DOHH2 (cell line): ENCODE data around the gene ANTXR2.
"Not testable (repeated sequence)": the region's sequence is repeated elsewhere in the genome, so short reads cannot be mapped to it uniquely, and the experiment has no call there.

Source experiments
- H3F3A ChIP-seq: fragments of 200-600 bp; sonication (generic), shearing (Covaris generic); 2 replicates; pipeline ENCODE4 v1.6.0; 2016; ENCODE audit warnings: antibody characterized with exemption, mild to moderate bottlenecking; ENCODE audit not compliant: control insufficient read depth, insufficient read depth
- H3K27ac ChIP-seq: fragments of 200-600 bp; sonication (generic); 2 replicates; pipeline ENCODE4 v1.5.1; 2014; ENCODE audit warnings: low read depth, mild to moderate bottlenecking, low read length, moderate library complexity
- H3K27me3 ChIP-seq: fragments of 200-600 bp; sonication (generic); 2 replicates; pipeline ENCODE4 v1.6.1; 2014; ENCODE audit warnings: mild to moderate bottlenecking, low read length, mixed read lengths; ENCODE audit not compliant: control insufficient read depth
- H3K36me3 ChIP-seq: fragments of 200-600 bp; sonication (generic); 2 replicates; pipeline ENCODE4 v1.6.1; 2014; ENCODE audit warnings: mild to moderate bottlenecking, low read length, moderate library complexity, mixed read lengths; ENCODE audit not compliant: control insufficient read depth
- H3K4me1 ChIP-seq: fragments of 200-600 bp; sonication (generic); 2 replicates; pipeline ENCODE4 v1.6.1; 2014; ENCODE audit warnings: mild to moderate bottlenecking, low read length, mixed read lengths; ENCODE audit not compliant: control insufficient read depth
- H3K4me2 ChIP-seq: fragments of 200-600 bp; sonication (generic); 2 replicates; pipeline ENCODE4 v1.6.0; 2014; ENCODE audit warnings: mild to moderate bottlenecking, low read length, moderate library complexity
- H3K4me3 ChIP-seq: fragments of 200-600 bp; sonication (generic); 2 replicates; pipeline ENCODE4 v1.5.1; 2014; ENCODE audit warnings: mild to moderate bottlenecking, low read length, mixed read lengths
- H3K79me2 ChIP-seq: fragments of 200-600 bp; sonication (generic); 2 replicates; pipeline ENCODE4 v1.6.1; 2014; ENCODE audit warnings: mild to moderate bottlenecking, low read length, mixed read lengths; ENCODE audit not compliant: control insufficient read depth
- H3K9me2 ChIP-seq: fragments of 200-600 bp; sonication (generic); replicated peaks from 2 replicates; pipeline ENCODE4 v1.6.1; 2014; ENCODE audit warnings: mild to moderate bottlenecking, low read length, mixed read lengths; ENCODE audit not compliant: control insufficient read depth
- H3K9me3 ChIP-seq: fragments of 200-600 bp; sonication (generic); 2 replicates; pipeline ENCODE4 v1.6.1; 2014; ENCODE audit warnings: antibody characterized with exemption, low read length, mixed read lengths; ENCODE audit not compliant: control insufficient read depth, insufficient read depth
- H4K20me1 ChIP-seq: fragments of 200-600 bp; sonication (generic); 2 replicates; pipeline ENCODE4 v1.6.0; 2014; ENCODE audit warnings: low read depth, mild to moderate bottlenecking, antibody characterized with exemption, low read length, moderate library complexity; ENCODE audit not compliant: control insufficient read depth, insufficient read depth
- CTCF ChIP-seq: fragments of 200-600 bp; sonication (generic); IDR thresholded peaks from one replicate; pipeline ENCODE4 v1.5.1; 2014; ENCODE audit warnings: antibody characterized with exemption, mild to moderate bottlenecking, low read depth, low read length; ENCODE audit not compliant: poor library complexity, severe bottlenecking
- EZH2phosphoT487 ChIP-seq: fragments of 200-600 bp; sonication (generic); IDR thresholded peaks from 2 replicates; pipeline ENCODE4 v1.6.1; 2017; ENCODE audit warnings: borderline replicate concordance, mild to moderate bottlenecking, antibody characterized with exemption, low read length, moderate library complexity, mixed read lengths

Gene ANTXR2

GRCh38 chr4:79899481-79899880, 173.5 kb downstream of the ANTXR2 start:
- no peaks in the 10 kb centered on the region for H3K9me2 ChIP-seq
- TF ChIP-seq EZH2phosphoT487 (no peak), CTCF (no peak)
- H3K36me3 ChIP-seq, result no peaks in the 10 kb centered on the region
- H3K79me2 ChIP-seq, result no peaks in the 10 kb centered on the region
- no peaks in the 10 kb centered on the region for H3K27me3 ChIP-seq
- no peaks in the 10 kb centered on the region for H4K20me1 ChIP-seq
- H3K4me1 ChIP-seq, result no peaks in the 10 kb centered on the region
- H3K27ac ChIP-seq, result no peak overlapping the region
- H3F3A ChIP-seq, result no peaks in the 10 kb centered on the region
- no peaks in the 10 kb centered on the region for H3K9me3 ChIP-seq
- H3K4me2 ChIP-seq, result no peak overlapping the region
- H3K4me3 ChIP-seq, result no peak overlapping the region

- H3K36me3 ChIP-seq, result no peaks in the 10 kb centered on the region
- no peak overlapping the region for H3K4me2 ChIP-seq
- H3K4me3 ChIP-seq, result no peak overlapping the region
- no peaks in the 10 kb centered on the region for H3F3A ChIP-seq
- H4K20me1 ChIP-seq, result no peaks in the 10 kb centered on the region
- no peaks in the 10 kb centered on the region for H3K9me2 ChIP-seq
- H3K9me3 ChIP-seq, result no peaks in the 10 kb centered on the region
- H3K27ac ChIP-seq, result no peak overlapping the region
- H3K4me1 ChIP-seq, result no peaks in the 10 kb centered on the region
- no peaks in the 10 kb centered on the region for H3K27me3 ChIP-seq
- no peak for TF ChIP-seq EZH2phosphoT487
- H3K79me2 ChIP-seq, result no peaks in the 10 kb centered on the region
Observed at GRCh38 chr4:79898055-79898454, 175.0 kb downstream of the ANTXR2 start.

DNA sequence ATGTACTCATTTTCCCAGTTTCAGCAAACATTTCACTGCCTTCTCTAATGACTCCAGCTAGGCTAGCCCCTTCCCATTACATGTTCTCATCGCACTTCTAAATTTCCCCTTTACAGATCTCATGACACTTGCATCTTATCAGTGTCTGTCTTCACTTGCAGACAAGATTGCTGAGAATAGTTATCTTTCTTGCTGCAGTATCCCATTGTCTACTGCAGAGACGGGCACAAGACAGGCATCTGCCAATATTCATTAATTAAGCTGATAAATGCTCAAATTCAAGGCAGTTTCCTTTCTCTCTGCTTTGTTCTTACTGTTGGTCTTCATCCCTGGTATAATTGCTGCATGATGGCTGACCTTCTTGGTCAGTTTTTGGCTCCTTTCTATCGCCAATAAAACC, 175.9 kb downstream of the ANTXR2 start:
- Histone ChIP-seq H3K79me2 (no peaks in the 10 kb centered on the region), H3K9me2 (no peaks in the 10 kb centered on the region), H3K27me3 (no peaks in the 10 kb centered on the region), H3K4me3 (no peak overlapping the region), H4K20me1 (no peaks in the 10 kb centered on the region), H3K4me1 (no peaks in the 10 kb centered on the region), H3K27ac (no peak overlapping the region), H3K9me3 (no peaks in the 10 kb centered on the region), H3F3A (no peaks in the 10 kb centered on the region), H3K4me2 (no peak overlapping the region), H3K36me3 (no peaks in the 10 kb centered on the region)
- TF ChIP-seq CTCF, result no peak
- no peak for TF ChIP-seq EZH2phosphoT487

DNA sequence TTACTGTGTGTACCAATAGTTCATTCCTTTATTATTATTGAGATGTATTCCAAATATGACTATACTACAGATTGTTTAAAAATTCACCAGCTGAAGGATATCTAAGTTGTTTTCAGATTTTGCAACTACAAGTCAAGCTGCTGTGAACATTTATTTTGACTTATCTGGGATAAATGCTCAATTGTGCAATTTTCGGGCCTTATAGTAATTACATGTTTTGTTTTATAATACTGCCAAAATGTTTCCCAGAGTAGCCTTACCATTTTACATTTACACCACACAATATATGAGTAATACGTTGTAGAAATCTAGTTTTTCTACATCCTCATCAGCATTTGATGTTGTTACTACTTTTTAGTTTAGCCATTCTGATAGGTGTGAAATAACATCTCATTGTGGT, 179.6 kb downstream of the ANTXR2 start:
- H3K4me2 ChIP-seq, result no peak overlapping the region
- H3F3A ChIP-seq, result no peaks in the 10 kb centered on the region

DNA sequence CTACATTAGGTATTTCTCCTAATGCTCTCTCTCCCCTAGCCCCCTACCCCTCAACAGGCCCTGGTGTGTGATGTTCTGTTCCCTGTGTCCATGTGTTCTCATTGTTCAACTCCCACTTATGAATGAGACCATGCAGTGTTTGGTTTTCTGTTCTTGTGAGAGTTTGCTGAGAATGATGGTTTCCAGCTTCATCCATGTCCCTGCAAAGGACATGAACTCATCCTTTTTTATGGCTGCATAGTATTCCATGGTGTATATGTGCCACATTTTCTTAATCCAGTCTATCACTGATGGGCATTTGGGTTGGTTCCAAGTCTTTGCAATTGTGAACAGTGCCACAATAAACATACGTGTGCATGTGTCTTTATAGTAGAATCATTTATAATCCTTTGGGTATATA, 184.0 kb downstream of the ANTXR2 start:
- not testable (repeated sequence) for H3F3A ChIP-seq, H3K4me1 ChIP-seq, H3K27me3 ChIP-seq, H3K9me2 ChIP-seq, H3K4me3 ChIP-seq, H3K36me3 ChIP-seq, H4K20me1 ChIP-seq, H3K27ac ChIP-seq, H3K4me2 ChIP-seq, H3K79me2 ChIP-seq, H3K9me3 ChIP-seq

More for the DNA sequence above, 179.6 kb downstream of the ANTXR2 start:
- Histone ChIP-seq H3K4me3 (no peak overlapping the region), H3K4me1 (no peaks in the 10 kb centered on the region), H3K36me3 (no peaks in the 10 kb centered on the region), H3K79me2 (no peaks in the 10 kb centered on the region), H3K9me2 (no peaks in the 10 kb centered on the region), H3K27ac (no peak overlapping the region), H3K27me3 (no peaks in the 10 kb centered on the region), H3K9me3 (no peaks in the 10 kb centered on the region), H4K20me1 (no peaks in the 10 kb centered on the region)
- TF ChIP-seq EZH2phosphoT487 (no peak), CTCF (no peak)
